ENCODE measurements around the gene ABCF3.

ABCF3 gene

GRCh38 chr3:184233127-184233843, 47.3 kb downstream of the ABCF3 start:
- no peak for DNase-seq (ENCODE audit: low read depth in 2 of 2)

GRCh38 chr3:184234224-184234623, 48.2 kb downstream of the ABCF3 start:
- DNase-seq (ENCODE audit: low read depth in 2 of 2), result no peak

DNA sequence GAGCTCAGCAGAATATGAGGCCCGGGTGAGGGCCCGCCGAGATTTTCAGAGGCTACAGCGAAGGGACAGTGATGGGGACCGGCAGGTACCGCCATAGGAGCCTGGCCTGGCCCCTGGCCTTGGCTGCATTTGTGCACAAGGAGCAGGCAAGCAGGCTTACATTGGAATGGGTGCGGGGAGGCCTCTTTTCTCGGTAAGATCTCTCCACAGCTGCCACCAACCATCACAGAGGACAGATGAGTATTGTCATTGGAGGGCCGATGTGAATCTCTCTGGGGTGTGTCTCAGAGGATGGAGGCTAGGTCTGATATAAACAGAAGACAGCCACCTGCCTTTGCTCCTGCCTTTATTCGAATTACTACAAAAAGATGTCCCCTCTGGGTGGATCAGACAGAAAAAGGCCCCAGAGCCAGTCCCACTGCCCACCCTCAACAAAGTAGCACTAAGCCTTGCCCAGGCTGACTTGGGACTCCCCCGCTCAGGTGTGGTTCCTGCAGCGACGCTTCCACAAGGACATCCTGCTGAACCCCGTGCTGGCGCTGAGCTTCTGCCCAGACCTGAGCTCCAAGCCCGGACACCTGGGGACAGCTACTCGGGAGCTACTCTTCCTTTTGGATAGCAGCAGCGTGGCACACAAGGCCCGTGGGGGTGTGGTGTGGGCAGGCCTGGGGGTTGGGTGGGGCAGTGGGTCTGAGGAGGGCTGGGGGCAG, 48.8 kb downstream of the ABCF3 start:
- no peak for DNase-seq (ENCODE audit: low read depth in 2 of 2)

DNA sequence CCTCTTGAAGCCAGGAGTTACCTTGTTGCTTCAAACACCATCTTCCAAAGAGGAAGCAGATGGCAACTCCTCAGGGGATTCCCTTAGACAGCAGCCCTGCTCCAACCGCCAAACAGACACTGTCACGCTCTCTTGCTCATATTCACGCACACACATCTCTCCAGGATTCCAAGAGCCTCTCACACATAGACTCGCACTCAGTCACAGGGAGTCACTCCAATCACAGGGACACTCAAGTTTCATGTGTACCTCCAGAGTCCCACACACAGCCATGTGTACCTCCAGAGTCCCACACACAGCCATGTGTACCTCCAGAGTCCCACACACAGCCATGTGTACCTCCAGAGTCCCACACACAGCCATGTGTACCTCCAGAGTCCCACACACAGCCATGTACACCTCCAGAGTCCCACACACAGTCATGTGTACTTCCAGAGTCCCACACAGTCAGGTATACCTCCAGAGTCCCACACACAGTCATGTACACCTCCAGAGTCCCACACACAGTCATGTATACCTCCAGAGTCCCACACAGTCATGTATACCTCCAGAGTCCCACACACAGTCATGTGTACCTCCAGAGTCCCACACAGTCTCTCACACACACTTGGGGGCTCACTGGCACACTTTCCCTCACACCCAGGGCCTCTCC, 49.5 kb downstream of the ABCF3 start:
- no peak for DNase-seq (ENCODE audit: low read depth in 2 of 2)

- DNase-seq (ENCODE audit: low read depth in 2 of 2), result no peak
These were observed 50.0 kb downstream of the ABCF3 start for GRCh38 chr3:184236033-184236410.

- DNase-seq (ENCODE audit: low read depth in 2 of 2), result no peak
These were observed 50.6 kb downstream of the ABCF3 start for GRCh38 chr3:184236636-184237035.

GRCh38 chr3:184237211-184237610, 51.2 kb downstream of the ABCF3 start:
- no peak for DNase-seq (ENCODE audit: low read depth in 2 of 2)

GRCh38 chr3:184237807-184238206, 51.8 kb downstream of the ABCF3 start:
- no peak for DNase-seq (ENCODE audit: low read depth in 2 of 2)

DNA sequence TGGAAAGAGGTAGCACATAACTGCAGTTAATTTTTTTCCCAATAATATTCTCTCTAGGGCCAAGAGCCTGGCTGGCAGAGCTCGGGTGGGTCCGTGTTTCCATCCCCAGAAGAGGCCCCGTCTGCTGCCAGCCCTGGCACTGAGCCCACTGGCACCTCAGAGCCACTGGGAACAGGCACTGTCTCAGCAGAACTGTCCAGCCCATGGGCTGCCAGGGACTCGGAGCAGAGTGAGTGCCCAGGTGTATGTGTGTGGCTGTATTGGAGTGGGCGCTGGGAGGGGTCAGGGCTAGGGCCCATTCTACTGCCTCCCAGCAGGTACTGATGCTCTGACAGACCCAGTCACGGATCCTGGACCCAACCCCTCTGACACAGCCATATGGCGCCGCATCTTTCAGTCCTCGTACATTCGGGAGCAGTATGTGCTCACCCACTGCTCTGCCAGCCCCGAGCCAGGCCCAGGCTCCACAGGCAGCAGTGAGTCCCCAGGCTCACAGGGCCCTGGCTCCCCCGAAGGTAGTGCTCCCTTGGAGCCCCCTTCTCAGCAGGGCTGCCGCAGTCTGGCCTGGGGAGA, 52.3 kb downstream of the ABCF3 start:
- no peak for DNase-seq (ENCODE audit: low read depth in 2 of 2)

DNA sequence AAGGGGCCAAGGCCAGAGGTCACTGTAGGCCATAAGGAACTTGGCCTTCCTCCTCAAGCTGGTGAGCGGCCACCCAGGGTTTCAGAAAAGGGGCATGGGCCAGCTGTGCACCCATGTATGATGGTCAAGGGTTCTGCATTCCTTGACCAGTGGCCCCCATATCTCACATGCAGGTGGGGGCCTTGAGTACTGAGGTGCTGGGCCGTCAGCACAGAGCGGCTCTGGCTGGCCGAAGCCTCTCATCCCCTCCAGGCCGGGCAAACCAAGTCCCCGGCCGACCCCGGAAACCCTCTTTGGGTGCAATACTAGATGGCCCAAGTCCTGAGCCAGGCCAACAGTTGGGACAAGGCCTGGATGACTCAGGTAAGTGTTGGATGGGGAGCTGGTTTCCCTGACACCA, 53.2 kb downstream of the ABCF3 start:
- no peak for DNase-seq (ENCODE audit: low read depth in 2 of 2)

GRCh38 chr3:184239708-184240107, 53.7 kb downstream of the ABCF3 start:
- DNase-seq (ENCODE audit: low read depth in 2 of 2), result no peak

DNA sequence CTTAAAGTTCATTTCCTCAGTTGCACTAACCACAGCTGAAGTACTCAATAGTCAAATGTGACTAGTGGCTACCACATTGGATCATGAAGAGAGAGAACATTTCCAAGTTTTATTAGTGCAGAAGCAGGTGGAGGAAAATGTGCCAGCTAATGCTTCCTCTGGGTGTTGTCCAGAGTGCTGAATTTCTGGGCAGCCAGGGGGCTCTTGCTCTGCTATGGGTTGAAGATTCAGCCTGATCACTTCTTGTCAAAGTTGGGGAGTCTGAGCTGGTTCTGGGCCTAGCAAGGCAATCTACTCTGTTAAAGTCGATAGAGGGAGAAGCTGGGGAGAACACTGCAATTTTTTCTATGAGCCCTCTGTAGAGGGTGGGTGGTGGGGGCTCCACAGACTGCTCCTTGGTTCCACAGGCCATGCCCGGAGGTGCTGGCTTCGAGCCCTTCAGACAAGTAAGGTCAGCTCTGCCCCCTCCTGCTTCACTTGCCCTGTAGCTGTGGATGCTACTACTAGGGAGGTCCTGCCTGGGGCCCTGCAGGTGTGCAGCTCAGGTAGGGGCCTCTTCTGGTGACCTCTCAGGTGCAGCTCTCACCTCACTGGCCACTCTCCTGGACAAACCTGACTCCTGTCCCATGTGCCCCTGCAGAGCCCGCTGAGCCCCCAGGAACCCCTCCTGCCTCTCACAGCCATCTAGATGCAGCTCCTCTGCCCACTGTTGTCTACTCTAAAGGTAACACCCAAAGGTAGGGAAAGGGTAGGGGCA, 54.6 kb downstream of the ABCF3 start:
- DNase-seq (ENCODE audit: low read depth in 2 of 2), result no peak

GRCh38 chr3:184241141-184241446, 55.1 kb downstream of the ABCF3 start:
- no peak for DNase-seq (ENCODE audit: low read depth in 2 of 2)

- DNase-seq (ENCODE audit: low read depth in 2 of 2), result no peak
These were observed 55.7 kb downstream of the ABCF3 start for GRCh38 chr3:184241447-184242296.

DNA sequence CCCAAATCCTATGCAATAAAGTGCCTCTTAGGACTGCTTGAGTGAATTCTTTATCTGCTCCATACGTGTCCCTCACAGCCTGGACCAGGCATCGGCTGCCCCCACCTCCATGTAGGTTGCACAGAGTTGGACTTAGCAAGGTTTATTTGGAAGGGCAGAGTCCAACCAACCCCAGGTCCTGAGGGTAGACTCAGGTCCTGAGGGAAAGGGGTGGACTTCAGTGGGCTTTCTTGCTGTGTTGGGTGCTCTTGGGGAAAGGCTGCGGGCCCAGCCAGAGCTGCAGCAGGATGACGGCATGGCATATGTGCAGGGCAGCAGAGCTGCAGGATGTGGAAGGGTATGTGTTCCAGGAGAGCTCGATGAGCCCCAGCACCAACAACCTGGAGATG, 56.3 kb downstream of the ABCF3 start:
- no peak for DNase-seq (ENCODE audit: low read depth in 2 of 2)
